ENCODE results near the gene CDYL.

- TF ChIP-seq POLR2AphosphoS5 (IDR thresholded peaks at IDR 0.05) (no peak), CTCF (IDR thresholded peaks at IDR 0.05 in 8 of 11, conservative IDR thresholded peaks at IDR 0.05 in 3 of 11) (no peak), POLR2A (IDR thresholded peaks at IDR 0.05) (no peak)
These were observed 20.0 kb upstream of the CDYL start for GRCh38 chr6:4756247-4756646.
